Hindlimb muscle (tissue), 1 donor: Measurements from ENCODE around the gene CDHR3. TPM values are rescaled to one million over a fixed set of nuclear protein-coding genes. Genes with fewer than 3 reads are reported as not detected.
A peak's percentile ranks its signal among the peaks of the same experiment; 100 is the strongest.

ENCODE experiments used
- DNase-seq: peaks from one replicate; pipeline ENCODE4 v3.0.0-alpha.2; 2013
- polyA plus RNA-seq: library from polyadenylated mRNA; unstranded; fragments of 120-200 nt; gene quantifications from one replicate; pipeline ENCODE4 v1.2.1, GENCODE V29; 2013; ENCODE audit not compliant: insufficient read length

CDHR3 gene
- polyA plus RNA-seq, 1 donor: 14.9 TPM

DNA sequence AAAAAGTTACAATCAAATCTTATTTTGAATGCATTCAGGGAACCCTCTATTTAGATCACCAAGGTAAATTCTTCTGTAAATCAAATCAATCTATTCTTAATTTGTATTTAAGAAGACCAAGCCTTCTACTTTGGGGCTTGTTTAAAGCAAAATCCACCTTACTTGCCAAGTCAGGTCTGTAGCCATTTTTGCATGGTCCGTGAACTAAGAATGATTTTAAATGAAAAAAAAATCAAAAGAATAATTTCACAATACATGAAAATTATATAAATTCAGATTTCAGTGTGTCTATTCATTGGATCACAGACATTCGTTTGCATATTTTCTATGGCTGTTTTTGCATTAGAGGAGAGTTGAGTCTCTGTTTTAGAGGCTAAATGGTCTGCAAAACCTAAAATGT is 89.6 kb downstream of the CDHR3 start:
- no peak for DNase-seq

DNA sequence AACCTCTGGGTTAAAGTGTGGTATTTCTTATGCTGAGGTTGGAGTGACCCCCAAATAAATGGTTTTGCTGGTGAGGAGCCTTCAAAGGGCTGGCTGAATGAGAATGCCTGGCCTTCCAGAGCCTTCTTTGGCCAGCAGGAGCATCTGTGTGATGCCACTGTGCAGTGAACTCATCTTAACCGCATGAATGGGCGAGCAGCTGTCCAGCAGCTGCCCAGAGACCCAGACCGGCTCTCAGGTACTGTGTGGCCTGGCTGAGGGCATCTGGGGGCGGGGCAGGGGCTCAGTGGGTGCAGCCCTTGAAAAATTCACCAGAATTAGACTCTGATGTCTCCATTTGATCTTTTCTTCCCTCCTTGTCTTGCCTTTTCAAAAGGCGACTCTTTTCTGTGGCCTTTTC is 90.0 kb downstream of the CDHR3 start:
- no peak for DNase-seq

DNA sequence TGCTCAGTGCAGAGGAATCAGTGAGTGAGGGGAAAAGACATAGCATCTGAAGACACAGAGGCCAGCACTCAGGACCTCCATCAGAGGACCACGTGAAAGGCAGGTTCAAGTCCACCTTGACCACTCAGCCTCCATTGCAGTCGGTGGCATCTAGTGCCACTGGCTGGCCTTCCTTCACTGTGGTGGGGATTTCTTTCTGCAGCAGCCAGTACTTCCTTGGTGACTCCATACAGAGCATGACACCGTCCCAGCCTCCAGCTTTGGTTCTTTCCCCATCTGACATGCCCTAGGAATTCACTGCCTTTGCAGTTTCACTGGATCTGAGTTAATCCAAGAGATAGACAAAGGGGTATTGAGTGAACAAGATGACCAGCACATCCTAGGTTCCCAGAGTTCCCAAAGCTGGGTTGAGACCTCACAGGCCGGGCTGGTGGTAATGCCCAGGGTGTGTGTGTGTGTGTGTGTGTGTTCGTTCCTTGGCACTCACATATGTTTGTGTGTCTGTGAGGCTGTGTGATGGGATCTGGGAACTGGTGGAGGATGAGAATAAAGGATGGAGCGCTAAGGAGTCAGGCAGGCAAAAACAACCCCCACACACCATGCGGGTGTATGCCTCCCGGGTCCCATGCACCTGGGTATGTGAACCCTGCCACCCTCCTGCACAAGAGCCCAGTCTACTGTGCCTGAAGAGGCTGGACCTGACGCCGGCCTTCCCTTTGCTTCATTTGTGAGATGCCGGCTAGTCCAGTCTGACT is 91.3 kb downstream of the CDHR3 start:
- no peak for DNase-seq

DNA sequence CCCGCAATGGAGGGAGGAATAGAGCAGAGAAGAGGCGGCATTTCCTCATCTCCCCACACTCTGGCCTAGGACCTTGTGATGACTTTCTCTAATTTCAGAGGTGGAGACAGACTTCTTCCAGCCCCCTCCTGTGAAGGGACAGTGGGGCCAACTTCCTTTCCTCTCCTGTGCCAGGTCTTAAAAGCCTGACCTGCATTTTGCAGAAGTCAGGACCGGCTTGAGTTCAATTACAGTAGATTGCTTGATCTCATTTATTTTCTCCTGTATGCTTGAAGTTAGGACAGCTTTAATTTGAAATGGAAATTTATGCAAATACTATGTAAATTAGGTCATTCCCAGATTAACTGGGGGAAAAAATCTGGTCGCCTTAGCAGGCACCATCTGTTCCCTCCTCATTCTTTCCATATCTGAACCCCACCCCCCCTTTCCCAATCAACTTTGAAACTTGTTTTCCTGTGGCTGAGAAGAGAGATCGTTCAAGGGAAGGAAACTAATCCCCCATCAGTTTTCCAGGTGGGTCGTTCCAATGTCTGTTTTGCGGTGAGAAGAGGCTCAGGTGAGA is 92.0 kb downstream of the CDHR3 start:
- no peak for DNase-seq

DNA sequence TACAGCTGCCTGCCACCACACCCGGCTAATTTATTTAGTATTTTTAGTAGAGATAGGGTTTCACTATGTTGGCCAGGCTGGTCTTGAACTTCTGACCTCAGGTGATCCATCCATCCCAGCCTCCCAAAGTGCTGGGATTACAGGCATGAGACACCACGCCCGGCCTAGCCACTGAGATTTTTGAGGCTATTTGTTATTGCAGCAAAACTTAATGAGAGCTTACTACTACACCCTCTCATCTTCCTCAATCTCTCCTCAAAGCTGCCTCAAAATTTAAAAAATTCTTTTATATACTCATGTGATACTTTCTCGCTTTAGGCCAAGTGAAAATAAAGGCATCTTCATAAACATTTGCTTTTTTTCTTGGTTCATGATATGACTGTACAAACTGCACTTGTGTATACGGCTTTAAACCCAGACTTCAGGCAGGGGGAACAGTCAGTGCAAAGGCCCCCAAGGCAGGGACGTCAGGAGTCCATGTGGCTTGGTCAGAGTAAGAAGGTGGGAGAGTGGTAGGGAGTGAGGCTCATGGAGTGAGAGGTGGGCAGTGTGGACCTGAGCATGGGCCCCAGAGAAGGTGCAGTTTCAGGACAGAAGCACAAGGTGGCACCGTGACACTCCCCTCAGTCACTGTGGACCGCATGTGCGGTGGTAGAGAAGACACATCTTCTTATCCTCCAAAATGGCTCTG is 93.6 kb downstream of the CDHR3 start:
- peak; percentile 58 for DNase-seq

DNA sequence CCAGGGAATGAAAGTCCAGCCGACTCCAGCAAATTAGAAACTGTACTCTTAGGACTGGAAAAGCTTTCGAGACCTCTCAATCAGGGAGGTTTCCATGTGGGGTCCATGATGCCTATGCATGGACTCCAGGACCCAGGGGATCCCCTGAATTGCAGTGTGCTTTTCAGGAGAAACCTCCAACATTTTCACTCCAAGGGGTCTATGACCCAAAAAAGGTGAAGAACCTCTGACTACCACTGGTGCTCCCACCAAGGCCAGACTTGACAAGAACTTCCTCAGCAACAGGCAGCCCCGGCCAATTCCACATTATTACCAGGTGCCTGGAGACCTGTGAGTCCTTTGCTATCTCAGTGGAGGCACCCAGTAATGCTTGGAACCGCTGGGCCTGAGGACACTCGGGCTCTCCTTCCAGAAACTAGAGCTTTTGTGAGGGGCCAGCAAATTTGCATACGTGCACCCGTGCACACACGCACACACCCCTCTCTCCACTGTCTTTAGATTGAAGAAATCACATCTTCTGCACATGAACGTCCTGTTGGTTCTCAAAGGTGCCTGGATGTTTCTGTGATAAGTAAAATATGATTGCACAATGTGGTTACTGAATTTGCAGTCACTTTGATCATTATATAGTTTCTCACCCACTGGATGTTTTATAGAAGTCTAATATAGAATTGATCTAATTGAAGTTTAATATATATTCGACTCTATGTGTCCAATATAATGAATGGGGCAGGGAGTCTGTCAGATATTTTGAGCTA is 94.3 kb downstream of the CDHR3 start:
- DNase-seq: no peak

DNA sequence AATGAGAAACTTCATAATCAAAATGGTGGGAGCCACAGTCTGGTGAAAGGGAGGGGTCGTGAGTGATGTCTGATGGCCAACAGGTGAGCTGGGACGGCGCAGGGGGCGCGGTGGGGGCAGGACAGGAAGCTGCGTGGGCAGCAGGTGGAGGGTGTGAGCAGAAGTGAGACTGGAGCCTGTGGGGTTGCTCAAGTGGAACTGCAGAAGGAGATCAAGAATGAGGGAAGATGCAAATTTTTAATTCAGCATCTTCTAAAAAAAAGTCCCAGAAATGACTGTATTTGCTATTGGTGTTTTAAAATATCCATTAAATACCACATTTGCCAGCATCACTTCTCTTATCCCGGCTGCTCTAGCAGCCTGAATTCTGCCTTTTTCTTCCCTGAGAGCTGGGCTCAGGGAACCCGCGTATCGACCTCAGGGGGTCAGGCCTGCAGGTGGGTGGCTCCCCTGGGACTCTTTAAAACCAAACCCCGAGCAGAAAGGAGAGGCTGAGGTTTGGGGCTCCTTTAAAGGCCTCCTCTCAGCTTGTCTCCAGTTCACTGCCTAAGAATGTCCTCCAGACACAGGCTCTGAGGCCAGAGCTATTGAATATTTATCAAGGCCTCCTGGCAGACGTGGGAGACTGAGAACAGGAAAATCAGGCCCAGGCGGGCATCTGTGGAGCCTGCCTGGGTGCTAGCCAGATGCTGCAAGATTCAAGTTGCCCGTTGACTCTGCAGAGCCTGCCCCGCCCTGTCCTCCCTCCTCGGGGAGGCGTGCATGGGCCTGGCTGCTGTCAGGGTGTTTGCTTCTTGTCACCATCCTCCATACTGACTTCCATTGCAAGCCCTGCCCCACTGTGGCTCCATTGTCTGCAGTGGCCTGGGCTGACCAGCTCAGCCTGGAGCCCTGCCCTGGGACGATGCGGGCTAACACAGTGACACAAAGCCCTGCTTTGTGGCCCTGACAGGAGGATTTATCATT is 95.2 kb downstream of the CDHR3 start:
- no peak for DNase-seq

DNA sequence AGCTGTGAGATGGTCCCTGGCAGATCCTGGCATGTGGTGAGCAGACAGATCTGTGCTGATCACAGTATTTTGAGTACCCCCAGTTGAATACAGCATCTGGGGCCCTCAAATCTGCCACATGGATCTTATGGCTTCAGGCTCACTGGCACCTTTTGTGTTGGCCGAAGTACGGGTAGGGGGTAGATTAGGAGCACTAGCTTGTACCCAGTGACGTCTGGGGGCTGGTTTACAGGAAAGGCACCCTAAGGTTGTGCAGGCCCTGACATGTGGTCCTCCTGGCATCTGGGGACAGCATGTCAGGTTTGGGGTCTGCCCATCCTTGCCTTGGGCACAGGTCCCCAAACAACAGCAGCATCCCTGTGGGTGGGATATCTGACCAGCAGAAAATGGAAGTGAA is 95.9 kb downstream of the CDHR3 start:
- DNase-seq: no peak

DNA sequence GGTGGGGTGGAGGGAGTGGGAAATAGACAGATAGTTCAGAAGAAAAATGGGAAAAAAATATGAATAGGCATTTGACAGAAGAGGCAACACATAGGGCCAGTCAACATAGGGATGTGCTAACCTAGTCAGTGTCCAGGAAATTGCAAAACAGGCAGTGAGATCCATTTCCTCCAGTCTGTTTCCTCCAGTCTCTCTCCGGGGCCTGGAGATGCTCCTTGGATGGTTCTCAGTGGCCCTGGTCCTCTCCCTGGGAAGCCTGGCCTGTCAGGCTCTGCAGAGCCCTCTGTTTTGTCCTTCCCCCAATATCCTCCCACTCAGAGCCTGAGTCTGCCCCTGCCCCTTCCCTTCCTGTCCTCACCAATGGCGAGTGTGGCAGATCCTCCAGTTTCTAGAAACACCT is 96.5 kb downstream of the CDHR3 start:
- no peak for DNase-seq

DNA sequence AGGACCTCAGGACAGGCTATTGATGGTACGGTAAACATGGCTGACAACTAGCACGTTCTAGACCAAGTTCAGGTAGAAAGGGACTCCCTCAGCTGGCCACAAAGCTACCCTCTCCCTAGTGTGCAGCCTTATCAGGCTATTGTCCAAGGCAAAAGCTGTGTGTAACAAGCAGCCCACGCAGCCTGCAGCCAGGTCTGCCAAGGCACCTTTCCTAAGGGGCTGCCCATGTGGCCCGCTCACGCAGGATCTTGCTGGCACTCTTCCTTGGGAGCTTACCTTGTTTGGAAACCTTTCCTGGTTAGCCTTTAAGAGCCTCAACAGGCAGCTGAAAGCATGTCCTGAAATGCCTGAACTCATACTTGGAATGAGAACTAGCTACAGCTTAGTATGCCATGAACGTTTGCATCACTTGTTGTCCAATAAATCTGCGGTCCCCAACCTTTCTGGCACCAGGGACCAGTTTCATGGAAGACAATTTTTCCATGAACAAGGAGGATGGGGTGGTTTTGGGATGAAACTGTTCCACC is 97.4 kb downstream of the CDHR3 start:
- DNase-seq: no peak

DNA sequence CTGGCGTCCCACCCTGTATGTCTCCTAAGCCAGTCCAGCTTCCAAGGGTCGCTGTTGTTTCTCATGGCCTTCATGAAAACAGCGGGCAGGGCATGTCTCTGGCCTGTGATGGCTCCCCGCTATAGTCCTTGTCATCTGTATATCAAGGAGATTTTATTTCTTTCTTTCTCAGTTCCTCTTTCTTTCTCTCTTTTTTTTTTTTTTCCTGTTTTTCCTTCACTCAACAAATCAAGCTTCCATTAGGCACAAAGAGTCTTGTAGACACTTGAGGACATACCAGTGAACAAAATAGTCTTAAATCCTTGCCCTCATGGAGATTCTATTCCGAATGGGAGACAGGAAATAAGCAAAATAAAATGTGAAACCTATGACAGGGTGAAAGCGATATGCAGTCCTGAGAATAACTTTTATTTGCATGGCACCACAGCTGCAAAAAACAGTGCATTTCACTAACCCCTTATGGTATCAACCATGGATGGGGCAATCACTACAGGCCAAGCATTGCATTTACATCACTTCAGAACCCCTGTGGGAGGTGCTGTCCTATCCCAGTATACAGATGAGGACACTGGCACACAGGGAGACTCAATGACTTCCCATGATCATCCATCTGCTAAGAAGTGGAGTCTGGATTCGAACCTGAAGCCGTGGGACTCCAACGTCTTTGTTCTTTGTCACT is 98.4 kb downstream of the CDHR3 start:
- DNase-seq: no peak

DNA sequence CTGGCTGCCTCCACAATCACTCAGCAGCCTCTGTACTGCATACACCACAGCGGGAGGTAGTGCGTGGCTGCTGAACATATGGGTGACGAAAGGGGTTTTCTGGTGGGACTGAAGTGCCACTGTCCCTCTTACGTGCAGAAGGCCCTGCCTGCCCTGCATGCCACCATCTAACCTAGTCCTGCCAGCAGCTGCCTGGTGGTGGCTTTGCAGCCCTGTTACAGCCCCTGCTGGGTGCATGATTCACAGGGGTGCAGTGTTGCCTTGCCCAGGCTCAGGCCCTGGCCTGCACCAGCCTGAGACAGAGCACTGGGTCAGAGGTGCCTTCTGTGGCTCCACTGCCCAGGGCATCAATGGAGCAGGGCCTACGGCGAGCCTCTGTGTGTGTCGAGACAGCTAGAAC is 98.9 kb downstream of the CDHR3 start:
- DNase-seq: no peak

DNA sequence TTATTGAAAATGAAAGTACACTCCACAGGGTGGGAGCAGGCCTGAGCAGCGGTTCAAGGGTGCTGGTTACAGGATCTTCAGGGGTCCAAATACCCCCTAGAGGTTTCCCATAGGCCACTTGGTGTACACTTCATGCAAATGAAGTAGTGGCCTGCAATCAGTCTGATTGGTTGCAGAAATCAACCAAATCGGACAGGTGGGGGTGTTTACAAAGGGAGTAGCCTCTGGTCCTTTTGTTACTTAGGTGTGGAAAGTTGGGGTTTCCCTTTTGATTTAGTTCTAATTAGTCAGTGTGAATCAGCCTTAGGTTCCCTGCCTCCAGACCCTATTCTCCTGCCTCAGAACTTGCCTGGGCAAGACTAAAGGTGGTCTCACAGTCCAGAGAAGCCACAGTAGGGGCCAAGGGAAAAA is 99.5 kb downstream of the CDHR3 start:
- no peak for DNase-seq

DNA sequence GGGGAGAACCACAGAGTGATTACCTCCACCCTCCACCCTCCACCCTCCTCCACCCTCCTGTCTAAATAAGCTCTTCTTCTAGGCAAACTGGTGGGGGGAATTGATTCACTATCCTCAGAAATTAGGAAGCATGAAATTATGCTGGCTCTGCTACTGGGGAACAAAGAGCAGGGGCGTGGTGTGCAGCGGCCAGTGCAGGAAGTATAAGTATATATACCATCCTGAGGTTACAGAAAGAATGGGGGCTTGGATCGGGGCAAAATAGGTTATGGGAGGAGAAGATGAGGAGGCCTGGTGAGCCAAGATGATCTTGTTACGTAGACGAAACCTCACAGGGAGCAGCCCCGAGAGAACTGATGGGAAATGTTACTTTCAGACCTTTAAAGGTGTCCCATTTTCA is 100.0 kb downstream of the CDHR3 start:
- DNase-seq: no peak

DNA sequence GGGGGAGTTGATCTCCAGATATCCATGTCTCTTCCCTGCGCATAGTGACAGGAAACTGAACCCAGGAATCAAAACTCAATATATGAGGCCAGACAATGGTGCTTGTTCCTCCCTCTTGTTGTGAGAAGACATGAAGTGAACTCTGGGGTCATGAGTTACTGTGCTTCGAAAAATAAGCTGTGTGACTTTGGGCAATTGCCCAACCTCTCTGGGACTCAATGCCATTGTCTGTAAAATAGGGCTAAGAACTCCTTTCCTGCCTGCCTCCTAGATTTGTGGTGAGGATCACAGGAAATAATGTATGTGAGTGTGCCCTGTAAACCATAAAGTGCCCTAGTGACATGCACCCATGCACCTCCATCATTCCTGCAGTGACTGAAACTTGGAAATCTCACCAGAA is 100.6 kb downstream of the CDHR3 start:
- no peak for DNase-seq

DNA sequence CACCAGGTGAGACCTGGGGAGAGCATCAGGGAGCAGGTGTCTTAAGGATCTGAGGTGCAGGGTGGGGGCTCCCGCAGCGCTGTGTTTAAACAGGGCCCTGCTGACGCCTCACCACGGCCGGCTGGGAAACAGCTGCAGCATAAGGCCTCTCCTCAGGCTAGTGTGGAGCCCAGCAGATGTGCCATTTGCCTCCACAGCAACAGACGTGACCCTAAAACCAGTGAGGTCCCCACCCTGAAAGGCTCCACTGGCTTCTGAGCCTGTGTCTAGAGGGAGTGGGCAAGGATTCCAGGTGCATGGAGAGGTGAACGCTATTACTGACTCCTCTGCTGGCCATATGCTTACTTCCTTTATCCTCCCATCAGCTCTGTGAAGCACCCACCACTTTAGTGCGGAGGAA is 101.3 kb downstream of the CDHR3 start:
- DNase-seq: no peak

DNA sequence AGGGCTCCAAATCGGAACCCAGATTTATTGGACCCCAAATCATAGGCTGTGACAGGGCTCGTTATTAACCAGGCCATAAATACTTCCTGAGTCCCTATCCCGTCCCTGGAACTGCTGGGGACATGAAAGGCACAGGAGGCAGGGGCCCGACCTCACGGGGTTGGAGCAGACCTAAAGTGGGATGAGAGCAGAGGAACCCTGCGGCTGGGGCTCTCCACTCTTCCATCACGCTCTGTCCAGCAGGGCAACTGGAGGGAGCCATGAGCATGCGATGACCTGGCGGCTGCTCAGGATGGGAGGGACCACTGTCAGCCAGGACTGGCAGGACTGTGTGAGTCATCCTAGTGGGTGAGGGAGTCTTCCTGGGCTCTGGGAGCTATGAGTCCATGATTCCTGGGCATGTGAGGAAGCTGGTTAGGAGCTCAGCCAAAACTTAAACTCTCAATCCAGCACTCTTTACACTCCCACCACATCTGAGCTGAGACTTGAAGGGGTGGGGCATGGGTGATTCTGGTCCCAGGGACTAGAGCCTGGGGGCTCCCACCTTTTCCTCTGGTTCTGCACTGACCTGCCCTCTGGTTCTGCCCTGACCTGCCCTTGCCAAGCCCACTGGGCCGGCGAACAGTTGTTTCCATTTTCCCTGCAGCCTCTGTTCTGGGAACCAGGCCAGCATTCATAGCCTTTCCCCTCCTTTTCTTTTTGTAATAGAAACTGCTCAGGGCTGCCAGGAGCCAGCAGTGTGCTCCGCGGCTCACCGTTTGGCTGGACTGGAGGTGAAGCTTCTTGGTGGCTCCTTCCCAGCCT is 101.9 kb downstream of the CDHR3 start:
- peak; percentile 82 for DNase-seq

DNA sequence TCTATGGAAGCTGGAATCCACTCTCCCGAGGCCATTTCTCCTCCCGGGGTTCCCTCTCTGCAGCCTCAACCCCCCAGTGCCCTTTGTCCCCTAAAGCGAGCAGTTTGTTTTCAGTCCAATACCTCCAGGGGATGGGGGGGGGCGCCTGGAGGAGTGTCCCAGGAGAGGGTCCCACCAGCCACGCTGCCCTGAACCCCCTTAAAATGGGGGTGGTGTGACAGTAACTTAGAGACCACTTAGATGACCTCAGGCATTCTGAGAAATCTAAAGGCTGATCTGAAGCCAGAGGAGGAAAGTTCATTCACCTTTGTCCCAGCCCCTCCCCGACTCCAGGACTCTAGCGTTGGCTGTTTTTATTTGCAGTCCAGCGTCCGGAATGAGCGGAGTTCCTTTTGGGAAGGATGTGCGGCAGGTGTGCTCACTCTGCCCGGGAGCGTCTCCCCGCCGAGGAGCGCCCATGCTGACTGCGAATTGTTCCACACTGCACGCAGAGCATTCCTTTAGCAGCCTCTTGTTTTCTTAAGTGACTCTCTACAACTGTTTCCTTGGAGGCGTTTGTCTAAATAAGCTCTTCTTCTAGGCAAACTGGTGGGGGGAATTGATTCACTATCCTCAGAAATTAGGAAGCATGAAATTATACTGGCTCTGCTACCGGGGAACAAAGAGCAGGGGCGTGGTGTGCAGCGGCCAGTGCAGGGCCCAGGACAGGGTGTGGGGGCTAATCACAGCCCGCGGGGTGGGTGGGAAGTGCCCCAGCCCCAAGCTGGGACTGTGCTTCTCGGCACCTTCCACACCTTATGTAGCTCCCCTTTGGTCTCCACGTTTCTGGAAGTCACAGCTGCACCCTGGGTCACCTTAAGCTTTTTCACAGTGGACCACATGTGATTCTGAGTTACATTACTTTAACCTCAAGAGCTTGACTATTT is 102.8 kb downstream of the CDHR3 start:
- no peak for DNase-seq

DNA sequence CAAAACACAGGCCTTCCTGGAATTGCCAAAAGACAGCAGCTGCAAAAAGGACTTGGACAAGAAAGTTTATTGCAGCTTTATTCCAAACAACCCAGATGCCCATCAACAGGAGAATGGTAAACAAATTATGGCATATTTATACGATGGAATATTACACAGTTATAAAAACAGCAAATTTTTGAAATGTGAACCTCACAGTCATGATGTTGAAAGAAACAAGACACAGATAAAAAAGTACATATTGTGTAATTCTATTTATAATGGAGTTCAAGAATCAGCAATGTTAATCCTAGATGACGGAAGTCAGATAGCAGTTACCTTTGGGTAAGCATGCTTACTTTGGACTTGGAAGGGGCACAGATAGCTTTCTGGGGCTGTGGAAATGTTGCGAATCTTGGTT is 104.6 kb downstream of the CDHR3 start:
- DNase-seq: no peak
